Measurements from ENCODE around the gene NEK8. TPM values are rescaled to one million over a fixed set of nuclear protein-coding genes. Genes with fewer than 3 reads are reported as not detected.

Gene NEK8
- total and polyA plus RNA-seq, 9 of the 15 experiments (the other 6 are each of a cell fraction or from before 2014, with no cell fraction given), result 0.98 to 16.6 (median 4.6) TPM

DNA sequence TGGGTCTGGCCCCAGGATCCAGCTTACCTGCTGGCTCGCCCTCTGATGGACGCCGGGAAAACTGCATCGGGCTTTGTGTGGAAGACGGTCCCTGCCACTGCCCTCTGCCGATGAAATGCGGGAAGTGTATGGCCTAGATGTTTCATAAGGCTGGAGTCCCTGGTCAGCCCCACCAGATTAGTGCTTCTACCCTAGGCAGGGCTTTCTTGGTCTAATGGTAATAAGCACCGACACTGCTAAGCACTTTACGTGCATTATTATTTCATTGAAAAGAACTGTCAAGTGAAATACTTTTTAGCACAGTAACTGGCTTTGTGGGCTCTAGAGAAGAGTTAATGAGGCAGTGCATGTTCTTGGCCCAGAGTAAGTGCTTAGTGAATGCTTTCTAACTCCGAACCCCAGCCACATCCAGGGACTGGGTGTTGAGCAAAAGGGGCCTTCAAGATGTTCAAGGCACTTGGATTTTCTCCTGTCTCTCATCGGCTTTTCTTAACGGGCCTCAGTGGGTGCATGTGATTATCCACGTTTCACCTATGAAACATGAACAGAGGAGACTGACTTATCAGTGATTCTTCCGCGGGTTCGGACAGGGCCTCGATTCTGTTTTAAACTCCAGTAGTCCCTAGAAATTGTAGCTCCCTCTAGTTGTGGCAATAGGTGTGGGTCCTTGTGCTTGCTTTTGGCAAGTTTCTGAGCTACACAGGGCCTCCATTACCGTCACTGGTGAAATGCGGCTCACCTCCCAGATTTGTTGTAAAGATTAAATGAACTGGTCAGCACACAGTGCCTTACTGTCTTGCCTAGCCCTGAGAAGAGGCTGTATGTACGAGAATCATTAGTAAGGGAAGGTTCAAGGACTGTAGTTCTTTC, 21.8 kb downstream of the NEK8 start (continued):
- TF ChIP-seq, protein P1, sequence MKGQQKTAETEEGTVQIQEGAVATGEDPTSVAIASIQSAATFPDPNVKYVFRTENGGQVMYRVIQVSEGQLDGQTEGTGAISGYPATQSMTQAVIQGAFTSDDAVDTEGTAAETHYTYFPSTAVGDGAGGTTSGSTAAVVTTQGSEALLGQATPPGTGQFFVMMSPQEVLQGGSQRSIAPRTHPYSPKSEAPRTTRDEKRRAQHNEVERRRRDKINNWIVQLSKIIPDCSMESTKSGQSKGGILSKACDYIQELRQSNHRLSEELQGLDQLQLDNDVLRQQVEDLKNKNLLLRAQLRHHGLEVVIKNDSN (CRISPR knock-in tag; IDR thresholded peaks at IDR 0.05), result no peak
- TF ChIP-seq POLR2G (IDR thresholded peaks at IDR 0.05; ENCODE audit: low read depth, low read length), result peak; percentile 57; the same call in 1 of the 2 replicates
- TF ChIP-seq CBX8 (IDR thresholded peaks at IDR 0.05; ENCODE audit: borderline replicate concordance, extremely low read depth, low read depth, low read length, poor library complexity, severe bottlenecking), result no peak
- TF ChIP-seq SNIP1 (IDR thresholded peaks at IDR 0.05; ENCODE audit: low read depth), result no peak
- 0 out of 2 replicates have a peak, but pooled peaks have one; percentile 16 for TF ChIP-seq ILF3 (IDR thresholded peaks at IDR 0.05; ENCODE audit: borderline replicate concordance)
- no peak for TF ChIP-seq FOSL1 (tag; conservative IDR thresholded peaks at IDR 0.05)
- TF ChIP-seq, protein P2, sequence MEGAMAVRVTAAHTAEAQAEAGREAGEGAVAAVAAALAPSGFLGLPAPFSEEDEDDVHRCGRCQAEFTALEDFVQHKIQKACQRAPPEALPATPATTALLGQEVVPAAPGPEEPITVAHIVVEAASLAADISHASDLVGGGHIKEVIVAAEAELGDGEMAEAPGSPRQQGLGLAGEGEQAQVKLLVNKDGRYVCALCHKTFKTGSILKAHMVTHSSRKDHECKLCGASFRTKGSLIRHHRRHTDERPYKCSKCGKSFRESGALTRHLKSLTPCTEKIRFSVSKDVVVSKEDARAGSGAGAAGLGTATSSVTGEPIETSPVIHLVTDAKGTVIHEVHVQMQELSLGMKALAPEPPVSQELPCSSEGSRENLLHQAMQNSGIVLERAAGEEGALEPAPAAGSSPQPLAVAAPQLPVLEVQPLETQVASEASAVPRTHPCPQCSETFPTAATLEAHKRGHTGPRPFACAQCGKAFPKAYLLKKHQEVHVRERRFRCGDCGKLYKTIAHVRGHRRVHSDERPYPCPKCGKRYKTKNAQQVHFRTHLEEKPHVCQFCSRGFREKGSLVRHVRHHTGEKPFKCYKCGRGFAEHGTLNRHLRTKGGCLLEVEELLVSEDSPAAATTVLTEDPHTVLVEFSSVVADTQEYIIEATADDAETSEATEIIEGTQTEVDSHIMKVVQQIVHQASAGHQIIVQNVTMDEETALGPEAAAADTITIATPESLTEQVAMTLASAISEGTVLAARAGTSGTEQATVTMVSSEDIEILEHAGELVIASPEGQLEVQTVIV (CRISPR knock-in tag; IDR thresholded peaks at IDR 0.05; ENCODE audit: borderline replicate concordance), result no peak
- TF ChIP-seq MTA1 (IDR thresholded peaks at IDR 0.05; ENCODE audit: borderline replicate concordance), result no peak
- no peak for TF ChIP-seq GATAD2A (IDR thresholded peaks at IDR 0.05)
- peak; percentile 94 for TF ChIP-seq MYNN (IDR thresholded peaks at IDR 0.05)
- TF ChIP-seq MYNN (CRISPR knock-in tag; IDR thresholded peaks at IDR 0.05), result no peak
- TF ChIP-seq ETV1 (tag; conservative IDR thresholded peaks at IDR 0.05; ENCODE audit: low read depth), result no peak
- no peak for TF ChIP-seq NFATC3 (IDR thresholded peaks at IDR 0.05)
- no peak for TF ChIP-seq ERF (CRISPR knock-in tag; IDR thresholded peaks at IDR 0.05)
- TF ChIP-seq FOXK2 (conservative IDR thresholded peaks at IDR 0.05 in 1 of 2, IDR thresholded peaks at IDR 0.05 in 1 of 2; ENCODE audit: low read depth in 2 of 2), result 0 out of 4 replicates have a peak, but pooled peaks of 1 of the 2 experiments have one; percentile 5
- TF ChIP-seq ZNF445 (CRISPR knock-in tag; IDR thresholded peaks at IDR 0.05; ENCODE audit: low read depth), result 0 out of 2 replicates have a peak, but pooled peaks have one; percentile 6
- no peak for TF ChIP-seq RFX7 (CRISPR knock-in tag; IDR thresholded peaks at IDR 0.05)
- TF ChIP-seq SUPT5H (IDR thresholded peaks at IDR 0.05), result peak; percentile 20; the same call in 1 of the 2 replicates
- TF ChIP-seq SP1 (CRISPR knock-in tag; IDR thresholded peaks at IDR 0.05), result peak; percentile 78; the same call in 1 of the 2 replicates
- no peak for TF ChIP-seq POLR3G (IDR thresholded peaks at IDR 0.05; ENCODE audit: extremely low read depth, insufficient read length, insufficient replicate concordance)
- TF ChIP-seq HOXB6 (CRISPR knock-in tag; IDR thresholded peaks at IDR 0.05; ENCODE audit: borderline replicate concordance), result no peak
- TF ChIP-seq, protein P3, sequence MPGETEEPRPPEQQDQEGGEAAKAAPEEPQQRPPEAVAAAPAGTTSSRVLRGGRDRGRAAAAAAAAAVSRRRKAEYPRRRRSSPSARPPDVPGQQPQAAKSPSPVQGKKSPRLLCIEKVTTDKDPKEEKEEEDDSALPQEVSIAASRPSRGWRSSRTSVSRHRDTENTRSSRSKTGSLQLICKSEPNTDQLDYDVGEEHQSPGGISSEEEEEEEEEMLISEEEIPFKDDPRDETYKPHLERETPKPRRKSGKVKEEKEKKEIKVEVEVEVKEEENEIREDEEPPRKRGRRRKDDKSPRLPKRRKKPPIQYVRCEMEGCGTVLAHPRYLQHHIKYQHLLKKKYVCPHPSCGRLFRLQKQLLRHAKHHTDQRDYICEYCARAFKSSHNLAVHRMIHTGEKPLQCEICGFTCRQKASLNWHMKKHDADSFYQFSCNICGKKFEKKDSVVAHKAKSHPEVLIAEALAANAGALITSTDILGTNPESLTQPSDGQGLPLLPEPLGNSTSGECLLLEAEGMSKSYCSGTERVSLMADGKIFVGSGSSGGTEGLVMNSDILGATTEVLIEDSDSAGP (CRISPR knock-in tag; IDR thresholded peaks at IDR 0.05), result no peak
- no peak for TF ChIP-seq PRMT5 (CRISPR knock-in tag; IDR thresholded peaks at IDR 0.05)
- no peak for TF ChIP-seq TEAD2 (tag; IDR thresholded peaks at IDR 0.05)
- no peak for TF ChIP-seq SMARCA5 (IDR thresholded peaks at IDR 0.05)
- peak; percentile 89 for TF ChIP-seq NBN (IDR thresholded peaks at IDR 0.05; ENCODE audit: low read depth)

Data from K562 (cell line).